Sigmoid colon (tissue), 7 donors: Measurements from ENCODE around the gene YPEL1. TPM values are rescaled to one million over a fixed set of nuclear protein-coding genes. Genes with fewer than 3 reads are reported as not detected.
"Not testable (repeated sequence)": the region's sequence is repeated elsewhere in the genome, so short reads cannot be mapped to it uniquely, and the experiment has no call there.

ENCODE experiments used
- DNase-seq: peaks from one replicate; pipeline ENCODE4 v3.0.0-alpha.2; 2019
- H3K27ac ChIP-seq, 4 donors: fragments of 200-600 bp; sonication (generic); one replicate each; pipeline ENCODE4 v1.5.1; 2016 to 2019; ENCODE audit warnings: mild to moderate bottlenecking in 1 of 4
- H3K27me3 ChIP-seq, 3 donors: fragments of 200-600 bp; sonication (generic); one replicate each; pipeline ENCODE4 v1.5.1; 2019; ENCODE audit warnings: mild to moderate bottlenecking in 1 of 3
- H3K36me3 ChIP-seq, 4 donors: fragments of 200-600 bp; sonication (generic); one replicate each; pipeline ENCODE4 v1.5.1; 2016 to 2019
- H3K4me1 ChIP-seq, 4 donors: fragments of 200-600 bp; sonication (generic); one replicate each; pipeline ENCODE4 v1.5.1; 2017 to 2019
- H3K4me3 ChIP-seq, 4 donors: fragments of 200-600 bp; sonication (generic); one replicate each; pipeline ENCODE4 v1.5.1; 2017 to 2019; ENCODE audit warnings: mild to moderate bottlenecking in 2 of 4, moderate library complexity in 1 of 4
- H3K9me3 ChIP-seq, 4 donors: fragments of 200-600 bp in 3 of 4; sonication (generic) in 3 of 4; one replicate each; pipeline versions ENCODE4 v1.5.1 to v1.6.1; 2013 to 2019
- CTCF ChIP-seq, 4 experiments: fragments of 450-650 bp in 3 of 4; fragments of 200-600 bp in 1 of 4; IDR thresholded peaks; one replicate each; pipeline ENCODE4 v1.5.1; 2016 to 2019; ENCODE audit warnings: antibody characterized with exemption in 4 of 4, mild to moderate bottlenecking in 3 of 4, moderate library complexity in 2 of 4
- EP300 ChIP-seq, 4 donors: sonication (generic); formaldehyde crosslinking; IDR thresholded peaks; one replicate each; pipeline ENCODE4 v1.6.1; 2017; ENCODE audit warnings: antibody characterized with exemption in 4 of 4
- POLR2A ChIP-seq, 2 donors: fragments of 450-650 bp; IDR thresholded peaks; one replicate each; pipeline ENCODE4 v1.6.1; 2016; ENCODE audit warnings: antibody characterized with exemption in 2 of 2, mild to moderate bottlenecking in 2 of 2, moderate library complexity in 2 of 2
- POLR2AphosphoS5 ChIP-seq, 4 donors: sonication (generic); formaldehyde crosslinking; IDR thresholded peaks; one replicate each; pipeline ENCODE4 v1.6.1; 2017; ENCODE audit warnings: antibody characterized with exemption in 4 of 4
- WGBS, 2 donors: extraction: QIAGEN DNeasy Blood & Tissue Kit; methylation state at CpG; one replicate each; pipeline ENCODE4 v1.1.7; 2013; 5-methylcytosine and 5-hydroxymethylcytosine counted together
- intact Hi-C: fragments of 100-400 bp; cut with DNase I; formaldehyde crosslinking; loops from one replicate; pipeline ENCODE4 v1.15.1; 2023
- polyA plus RNA-seq, 3 donors: library from polyadenylated mRNA; stranded (reverse); fragments of 200-250 nt; gene quantifications; one replicate each; pipeline ENCODE4 v1.2.3, GENCODE V29; 2013
- total RNA-seq, 4 donors: library from RNA; depleted of rRNA; stranded (reverse); fragments of >200 nt; gene quantifications; one replicate each; pipeline ENCODE4 v1.1.0, GENCODE V29; 2016
- donor health status: healthy with polysubstance abuse.
- donor health status: Bipolar disorder and iron deficiency.
- donor health status: healthy.

Gene YPEL1
- total and polyA plus RNA-seq, 7 donors, result 0.69 to 9.6 (median 5.9) TPM

GRCh38 chr22:21693999-21694341 is 41.6 kb downstream of the YPEL1 start:
- H3K36me3 ChIP-seq, result peaks cover 5 to 71% (median 28%) of the 10 kb centered on the region in 4 donors

GRCh38 chr22:21693333-21693998 is 42.1 kb downstream of the YPEL1 start:
- Histone ChIP-seq H3K4me3 (no peak overlapping the region), H3K27me3 (no peaks in the 10 kb centered on the region), H3K27ac (no peak overlapping the region), H3K4me1 (peaks cover 0 to 19% (median 13%) of the 10 kb centered on the region in 4 donors), H3K36me3 (peaks cover 5 to 75% (median 30%) of the 10 kb centered on the region in 4 donors), H3K9me3 (no peaks in the 10 kb centered on the region)
- TF ChIP-seq POLR2AphosphoS5 (IDR thresholded peaks at IDR 0.05), result no peak
- no peak for TF ChIP-seq POLR2A (IDR thresholded peaks at IDR 0.05)
- TF ChIP-seq EP300 (IDR thresholded peaks at IDR 0.05), result no peak
- no peak for TF ChIP-seq CTCF (IDR thresholded peaks at IDR 0.05)
- WGBS, 2 donors, result 91 to 92% methylated on average over 14 of the region's 14 CpGs
- intact Hi-C loops, result no loop called here
- DNase-seq, result no peak

More at GRCh38 chr22:21693999-21694341, 41.6 kb downstream of the YPEL1 start:
- no peaks in the 10 kb centered on the region for H3K27me3 ChIP-seq
- H3K27ac ChIP-seq, result no peak overlapping the region
- no peak overlapping the region for H3K4me3 ChIP-seq
- 88 to 95% methylated on average over 13 of the region's 13 CpGs for WGBS, 2 donors
- peaks cover 0 to 24% (median 18%) of the 10 kb centered on the region in 4 donors for H3K4me1 ChIP-seq
- DNase-seq, result no peak
- TF ChIP-seq EP300 (IDR thresholded peaks at IDR 0.05), result no peak
- no peak for TF ChIP-seq POLR2AphosphoS5 (IDR thresholded peaks at IDR 0.05)
- no peak for TF ChIP-seq POLR2A (IDR thresholded peaks at IDR 0.05)
- no peak for TF ChIP-seq CTCF (IDR thresholded peaks at IDR 0.05)
- no peaks in the 10 kb centered on the region for H3K9me3 ChIP-seq
- intact Hi-C loops, result no loop called here

- H3K27ac ChIP-seq, H3K27me3 ChIP-seq, H3K4me3 ChIP-seq, H3K9me3 ChIP-seq, DNase-seq, intact Hi-C loops: not testable (repeated sequence)
- Histone ChIP-seq H3K36me3 (peaks cover 7 to 81% (median 35%) of the 10 kb centered on the region in 4 donors), H3K4me1 (peaks cover 0 to 14% (median 7%) of the 10 kb centered on the region in 4 donors)
- 93 to 94% methylated on average over 9 of the region's 9 CpGs for WGBS, 2 donors
Measured at GRCh38 chr22:21692856-21693255, 42.7 kb downstream of the YPEL1 start.

- TF ChIP-seq POLR2A (IDR thresholded peaks at IDR 0.05) (no peak), EP300 (IDR thresholded peaks at IDR 0.05) (no peak), POLR2AphosphoS5 (IDR thresholded peaks at IDR 0.05) (no peak), CTCF (IDR thresholded peaks at IDR 0.05) (no peak)
- H3K36me3 ChIP-seq, result peaks cover 15 to 84% (median 40%) of the 10 kb centered on the region in 4 donors
- 87 to 90% methylated on average over 16 of the region's 16 CpGs for WGBS, 2 donors
Measured at GRCh38 chr22:21691816-21692215, 43.8 kb downstream of the YPEL1 start.

GRCh38 chr22:21690401-21690801 is 45.2 kb downstream of the YPEL1 start:
- Histone ChIP-seq H3K4me1 (no peaks in the 10 kb centered on the region), H3K9me3 (no peaks in the 10 kb centered on the region), H3K4me3 (no peak overlapping the region), H3K36me3 (peaks cover 22 to 84% (median 43%) of the 10 kb centered on the region in 4 donors), H3K27ac (no peak overlapping the region), H3K27me3 (no peaks in the 10 kb centered on the region)
- intact Hi-C loops, result no loop called here
- DNase-seq, result no peak
- TF ChIP-seq POLR2A (IDR thresholded peaks at IDR 0.05) (no peak), EP300 (IDR thresholded peaks at IDR 0.05) (no peak), CTCF (IDR thresholded peaks at IDR 0.05) (no peak)
- WGBS, 2 donors, result 55 to 75% methylated on average over 5 of the region's 5 CpGs

More at GRCh38 chr22:21691816-21692215, 43.8 kb downstream of the YPEL1 start:
- Histone ChIP-seq H3K27me3 (no peaks in the 10 kb centered on the region), H3K4me3 (no peak overlapping the region), H3K27ac (no peak overlapping the region), H3K4me1 (peaks cover 0 to 3% (median 0%) of the 10 kb centered on the region in 4 donors), H3K9me3 (no peaks in the 10 kb centered on the region)
- DNase-seq, result no peak
- intact Hi-C loops, result no loop called here
